Dermis microvascular lymphatic vessel endothelial cell (primary cell): ENCODE results near the gene TMPRSS12. TPM values are rescaled to one million over a fixed set of nuclear protein-coding genes. Genes with fewer than 3 reads are reported as not detected.
"Not testable (repeated sequence)": the region's sequence is repeated elsewhere in the genome, so short reads cannot be mapped to it uniquely, and the experiment has no call there.

Source experiments
- DNase-seq, 2 donors: peaks; one replicate each; pipeline versions ENCODE4 v3.0.0 to v3.0.0-alpha.2; 2010; ENCODE audit warnings: low read depth in 2 of 2
- total RNA-seq: library from RNA; depleted of rRNA; stranded (reverse); fragments of >200 nt; gene quantifications from 2 replicates; pipeline ENCODE4 v1.2.1, GENCODE V29; 2014

The TMPRSS12 gene
- total RNA-seq: not detected in 2 replicates

DNA sequence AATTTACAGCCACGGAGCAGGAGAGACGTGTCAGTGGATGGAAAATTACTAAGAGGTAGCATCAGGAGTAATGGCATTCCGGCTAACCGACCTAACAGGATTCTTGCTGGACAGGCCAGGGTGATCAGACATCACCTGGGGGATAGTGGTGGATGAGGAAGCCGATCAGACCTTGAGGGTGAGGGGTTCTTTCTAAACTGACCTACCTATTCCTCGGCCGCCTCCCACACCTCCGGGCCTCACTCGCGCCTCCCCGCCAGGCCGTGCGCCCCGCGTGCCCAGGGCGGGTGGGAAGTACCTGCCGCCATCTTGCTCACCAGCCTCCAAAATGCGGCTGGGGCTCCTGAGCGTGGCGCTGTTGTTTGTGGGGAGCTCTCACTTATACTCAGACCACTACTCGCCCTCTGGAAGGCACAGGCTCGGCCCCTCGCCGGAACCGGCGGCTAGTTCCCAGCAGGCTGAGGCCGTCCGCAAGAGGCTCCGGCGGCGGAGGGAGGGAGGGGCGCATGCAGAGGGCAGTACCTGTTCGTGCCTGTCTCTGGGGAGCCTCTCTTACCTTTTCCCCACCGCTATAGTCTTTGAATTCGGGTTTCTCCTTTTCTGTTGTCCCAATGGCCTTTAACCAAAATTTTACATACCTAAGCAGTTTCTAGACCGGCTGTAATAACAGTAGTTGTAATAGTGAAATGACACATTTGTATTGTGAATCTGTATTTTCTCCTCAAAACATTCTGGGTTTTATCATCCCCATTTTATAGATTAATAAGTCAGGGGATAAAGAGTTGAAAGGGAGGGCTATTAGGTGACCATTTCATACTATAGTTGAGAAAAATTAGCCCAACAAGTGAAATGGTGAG is at the start of gene TMPRSS12:
TMPRSS12 (plus strand) TSS at position 290 of the 857 bp plus-strand sequence; CDS start at position 329, 39 bp downstream.
- peak in 1 of 2 donors; percentile 8 for DNase-seq

- no peak for DNase-seq
Measured at GRCh38 chr12:50799908-50800307, 42.8 kb upstream of the TMPRSS12 start.

GRCh38 chr12:50803230-50803875 is 39.4 kb upstream of the TMPRSS12 start:
- no peak for DNase-seq

DNA sequence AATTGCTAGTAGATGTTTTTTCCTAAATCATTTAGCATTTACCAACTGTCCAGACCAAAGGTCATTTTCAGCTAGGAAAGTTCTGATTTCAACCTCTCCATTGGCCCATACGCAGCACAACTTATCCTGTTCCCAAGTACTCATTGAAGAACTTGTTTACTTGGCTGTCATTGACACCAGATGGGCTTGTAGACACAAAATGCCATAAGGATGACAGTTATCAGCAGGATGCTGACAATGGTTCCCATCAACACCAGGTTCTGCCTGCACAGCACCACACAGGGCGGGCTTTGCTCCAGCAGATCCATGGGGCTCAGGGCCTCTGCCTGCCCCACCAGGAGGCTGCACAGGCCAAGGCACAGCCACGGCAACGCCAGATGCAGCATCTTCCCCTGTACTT is 36.5 kb upstream of the TMPRSS12 start:
- DNase-seq: no peak

- DNase-seq: not testable (repeated sequence)
Measured at GRCh38 chr12:50809131-50809530, 33.6 kb upstream of the TMPRSS12 start.

- not testable (repeated sequence) for DNase-seq
Measured at GRCh38 chr12:50814921-50815320, 27.8 kb upstream of the TMPRSS12 start.

DNA sequence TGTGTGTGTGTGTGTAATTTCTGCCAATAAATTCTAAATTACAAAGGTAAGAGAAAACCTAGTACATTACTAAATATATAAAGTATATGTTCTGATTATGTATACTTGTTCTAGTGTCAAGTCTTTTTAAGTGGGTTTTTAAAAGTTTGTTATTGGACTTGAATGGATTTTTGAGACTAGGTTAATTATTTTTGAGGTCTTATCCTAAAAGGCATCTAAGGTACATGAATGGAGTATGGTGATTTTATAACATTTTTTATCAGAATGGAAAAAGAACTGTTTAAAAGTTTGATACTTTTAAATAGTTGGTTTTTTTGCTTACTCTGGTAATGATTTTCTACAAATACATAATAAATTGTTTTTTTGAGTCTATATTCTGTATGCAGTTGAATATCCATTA is 22.5 kb upstream of the TMPRSS12 start:
- DNase-seq: no peak

- no peak for DNase-seq
Measured at GRCh38 chr12:50822082-50822481, 20.6 kb upstream of the TMPRSS12 start.

DNA sequence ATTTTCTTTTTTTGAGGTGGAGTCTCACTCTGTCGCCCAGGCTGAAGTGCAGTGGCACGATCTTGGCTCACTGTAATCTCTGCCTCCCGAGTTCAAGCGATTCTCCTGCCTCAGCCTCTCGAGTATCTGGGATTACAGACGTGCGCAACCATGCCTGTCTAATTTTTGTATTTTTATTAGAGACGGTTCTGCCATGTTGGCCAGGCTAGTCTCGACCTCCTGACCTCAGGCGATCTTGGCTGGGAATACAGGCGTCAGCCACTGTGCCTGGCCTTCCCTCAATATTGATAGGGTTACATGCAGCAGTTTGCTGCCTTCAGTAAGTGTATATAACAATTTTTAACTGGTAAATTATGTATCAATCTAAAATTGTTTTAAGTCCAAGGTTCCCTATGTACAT is 19.0 kb upstream of the TMPRSS12 start:
- DNase-seq: not testable (repeated sequence)

DNA sequence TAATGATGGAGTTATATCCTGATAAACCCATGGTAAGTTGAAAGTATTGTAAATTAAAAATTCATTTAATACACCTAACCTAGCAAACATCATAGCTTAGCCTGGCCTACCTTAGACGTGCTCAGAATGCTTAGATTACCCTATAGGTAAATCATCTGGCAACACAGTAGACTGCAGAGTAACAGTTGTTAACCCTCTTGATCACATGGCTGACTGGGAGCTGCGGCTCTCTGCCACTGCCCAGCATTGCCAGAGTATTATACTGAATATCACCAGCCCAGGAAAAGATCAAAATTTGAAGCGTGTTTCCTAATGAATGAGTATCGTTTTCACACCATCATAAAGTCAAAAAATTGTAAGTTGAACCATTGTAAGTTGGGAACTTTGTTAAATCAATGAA is 17.8 kb upstream of the TMPRSS12 start:
- DNase-seq: no peak

DNA sequence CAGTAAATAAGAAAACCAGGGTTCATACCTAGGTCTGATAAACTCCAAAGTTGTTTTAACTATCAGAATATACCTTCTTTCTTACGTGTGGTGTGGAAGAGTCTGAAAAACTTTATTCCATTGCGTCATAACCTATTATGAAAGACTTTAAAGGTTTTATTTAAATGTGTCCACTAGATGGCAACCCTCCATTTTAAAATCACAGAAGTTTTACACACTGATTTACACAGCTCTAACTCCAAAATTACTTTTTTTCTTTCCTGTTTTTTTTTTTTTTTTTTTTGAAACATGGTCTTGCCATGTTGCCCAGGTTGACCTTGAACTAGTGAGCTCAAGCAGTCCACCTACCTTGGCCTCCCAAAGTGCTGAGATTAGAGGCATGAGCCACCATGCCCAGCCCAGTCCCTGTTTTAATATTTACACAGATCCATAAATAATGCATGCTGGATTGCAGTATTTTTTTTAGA is 17.3 kb upstream of the TMPRSS12 start:
- DNase-seq: peak; percentile 79 to 82

DNA sequence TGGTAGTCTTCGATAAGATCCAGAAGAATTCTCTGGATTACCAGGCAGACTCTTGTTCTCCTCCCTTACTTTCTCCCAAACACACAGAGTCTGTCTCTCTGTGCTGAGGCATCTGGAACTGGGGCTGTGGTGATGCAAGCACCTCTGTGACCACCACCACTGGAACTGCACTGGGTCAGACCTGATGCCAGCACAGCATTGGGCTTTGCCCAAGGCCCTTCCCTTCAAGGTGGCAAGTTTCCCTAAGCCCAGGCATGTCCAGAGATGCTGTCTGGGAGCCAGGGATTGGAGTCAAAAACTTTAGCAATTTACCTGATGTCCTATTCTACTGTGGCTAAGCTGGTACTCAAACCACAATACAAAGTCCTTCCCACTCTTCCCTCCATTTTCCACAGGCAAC is 14.6 kb upstream of the TMPRSS12 start:
- DNase-seq: no peak

- no peak for DNase-seq
Measured at GRCh38 chr12:50828886-50829285, 13.8 kb upstream of the TMPRSS12 start.

DNA sequence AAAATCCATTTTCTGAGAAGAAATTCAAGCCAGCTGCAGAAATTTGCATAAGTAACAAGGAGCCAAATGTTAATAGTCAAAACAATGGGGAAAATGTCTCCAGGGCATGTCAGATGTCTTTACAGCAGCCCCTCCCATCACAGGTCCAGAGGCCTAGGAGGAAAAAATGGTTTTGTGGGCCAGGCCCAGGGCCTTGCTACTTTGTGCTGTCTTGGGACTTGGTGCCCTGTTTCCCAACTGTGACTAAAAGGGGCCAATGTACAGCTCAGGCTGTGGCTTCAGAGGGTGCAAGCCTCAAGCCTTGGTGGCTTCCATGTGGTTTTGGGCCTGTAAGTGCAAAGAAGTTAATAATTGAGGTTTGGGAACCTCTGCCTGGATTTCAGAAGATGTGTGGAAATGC is 8.9 kb upstream of the TMPRSS12 start:
- DNase-seq: not testable (repeated sequence)

- no peak for DNase-seq
Measured at GRCh38 chr12:50839042-50839441, 3.7 kb upstream of the TMPRSS12 start.

GRCh38 chr12:50840809-50841487 is 1.8 kb upstream of the TMPRSS12 start:
- DNase-seq: no peak

- no peak for DNase-seq
Measured at GRCh38 chr12:50841716-50842531, 802 bp upstream of the TMPRSS12 start.

DNA sequence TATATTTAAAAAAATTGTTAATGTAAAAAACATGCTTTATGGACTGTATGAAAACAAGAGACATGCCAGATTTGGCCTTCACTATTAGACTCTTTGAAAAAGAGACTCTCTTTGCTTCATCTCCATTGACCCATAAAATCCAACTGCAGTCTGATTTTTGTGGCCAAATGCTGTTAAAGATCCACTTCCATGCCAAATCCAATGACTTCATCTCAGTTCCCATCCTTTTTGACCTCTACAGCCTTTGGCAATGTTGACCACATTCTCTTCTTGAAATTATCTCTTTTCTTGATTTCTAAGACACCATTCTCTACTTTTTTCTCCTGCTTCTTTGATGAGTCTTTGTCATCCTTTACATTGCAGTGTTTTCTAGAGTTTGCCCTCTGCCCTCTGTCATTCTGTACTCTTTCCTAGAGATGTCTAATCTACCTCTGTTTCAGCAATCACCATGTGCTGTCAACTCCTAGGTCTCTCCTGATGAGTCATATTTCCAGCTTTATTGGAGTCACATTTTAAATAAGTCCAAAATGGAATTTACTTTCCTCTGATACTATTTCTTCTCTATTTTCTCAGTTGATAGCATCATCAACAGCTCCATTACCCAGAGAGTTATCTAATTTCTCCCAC is 2.4 kb downstream of the TMPRSS12 start:
- no peak for DNase-seq

DNA sequence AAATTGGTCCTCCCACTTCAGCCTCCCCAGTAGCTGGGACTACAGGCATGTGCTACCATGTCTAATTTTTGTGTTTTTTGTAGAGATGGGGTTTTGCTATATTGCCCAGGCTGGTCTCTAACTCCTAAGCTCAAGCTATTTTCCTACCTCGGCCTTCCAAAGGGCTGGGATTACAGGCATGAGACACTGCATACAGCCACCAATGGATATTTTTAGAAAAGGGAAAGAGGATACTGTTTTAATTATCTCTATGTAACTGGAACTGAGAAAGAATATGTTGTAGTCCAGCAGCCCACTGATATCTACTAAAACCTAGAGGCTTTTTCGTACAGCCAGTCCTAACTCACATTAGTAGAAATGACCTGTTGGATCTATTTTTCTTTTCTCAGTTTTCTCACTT is 6.2 kb downstream of the TMPRSS12 start:
- no peak for DNase-seq

DNA sequence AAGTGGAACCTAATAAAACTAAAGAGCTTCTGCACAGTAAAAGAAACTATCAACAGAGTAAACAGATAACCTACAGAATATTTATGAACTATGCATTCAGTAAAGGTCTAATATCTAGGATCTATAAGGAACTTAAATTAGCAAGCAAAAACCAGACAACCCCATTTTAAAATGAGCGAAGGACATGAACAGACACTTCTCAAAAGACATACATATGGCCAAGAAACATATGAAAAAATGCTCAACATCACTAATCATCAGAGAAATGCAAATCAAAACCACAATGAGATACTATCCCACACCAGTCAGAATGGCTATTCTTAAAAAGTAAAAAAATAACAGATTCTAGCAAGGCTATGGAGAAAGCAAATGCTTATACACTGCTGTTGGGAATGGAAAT is 12.5 kb downstream of the TMPRSS12 start:
- not testable (repeated sequence) for DNase-seq

- DNase-seq: not testable (repeated sequence)
Measured at GRCh38 chr12:50855679-50856078, 13.0 kb downstream of the TMPRSS12 start.
